MM.1S (cell line): ENCODE results near the gene DLAT.

Source experiments
- EZH2 ChIP-seq: fragments of 300-600 bp; sonication (generic); optimal IDR thresholded peaks from 2 replicates; pipeline ENCODE3; 2017; ENCODE audit warnings: low read depth, mild to moderate bottlenecking, antibody characterized with exemption, low read length, mixed read lengths
- TF ChIP-seq, protein P1 (sequence below): fragments of 300-600 bp; sonication (generic); IDR thresholded peaks from 2 replicates; pipeline ENCODE4 v1.5.1; 2016; ENCODE audit warnings: antibody characterized with exemption, low read length, mixed read lengths

DNA sequence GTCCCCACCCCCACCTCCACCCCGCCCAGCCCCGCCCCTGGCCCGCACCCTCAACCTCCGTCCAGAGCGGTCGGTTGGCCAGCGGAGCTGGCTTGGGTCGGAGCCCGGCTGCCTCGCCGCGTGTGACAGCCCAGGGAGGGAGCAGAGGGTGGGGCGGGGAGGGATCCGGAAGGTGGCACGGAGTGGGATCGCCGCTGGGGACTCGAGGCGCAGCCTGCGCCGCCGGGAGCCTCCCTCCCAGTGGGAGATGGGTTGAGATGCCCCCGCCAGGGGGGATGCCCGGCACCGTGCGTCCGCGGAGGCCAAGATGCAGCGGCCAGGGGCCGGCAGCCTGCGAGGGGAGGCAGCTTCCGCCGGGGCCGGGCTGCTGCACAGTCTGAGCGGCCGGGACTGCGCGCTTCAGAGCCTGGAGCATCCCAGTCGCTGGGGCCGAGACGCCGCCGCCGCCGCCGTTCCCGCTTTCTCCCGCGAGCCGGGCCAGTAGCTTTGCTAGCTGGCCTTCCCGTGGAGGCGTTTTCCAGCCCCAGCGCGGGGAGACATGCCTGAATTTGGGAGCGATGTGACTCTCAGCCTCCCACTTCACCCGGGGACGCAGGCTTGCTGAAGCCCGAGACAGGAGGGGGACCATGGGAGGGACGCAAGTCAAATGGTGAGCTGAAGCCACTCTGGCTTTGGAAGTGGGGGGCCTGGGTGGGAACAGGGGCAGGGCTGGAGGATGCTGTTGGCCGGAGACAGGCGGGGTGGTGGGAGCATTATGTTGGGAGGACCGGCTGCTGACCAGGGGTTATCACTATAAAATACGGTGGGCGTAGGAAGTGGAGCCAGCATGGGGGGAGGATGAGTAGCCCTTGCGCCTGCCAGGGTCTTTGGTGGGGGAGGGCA, 47.8 kb upstream of the DLAT start:
- TF ChIP-seq, protein P1, sequence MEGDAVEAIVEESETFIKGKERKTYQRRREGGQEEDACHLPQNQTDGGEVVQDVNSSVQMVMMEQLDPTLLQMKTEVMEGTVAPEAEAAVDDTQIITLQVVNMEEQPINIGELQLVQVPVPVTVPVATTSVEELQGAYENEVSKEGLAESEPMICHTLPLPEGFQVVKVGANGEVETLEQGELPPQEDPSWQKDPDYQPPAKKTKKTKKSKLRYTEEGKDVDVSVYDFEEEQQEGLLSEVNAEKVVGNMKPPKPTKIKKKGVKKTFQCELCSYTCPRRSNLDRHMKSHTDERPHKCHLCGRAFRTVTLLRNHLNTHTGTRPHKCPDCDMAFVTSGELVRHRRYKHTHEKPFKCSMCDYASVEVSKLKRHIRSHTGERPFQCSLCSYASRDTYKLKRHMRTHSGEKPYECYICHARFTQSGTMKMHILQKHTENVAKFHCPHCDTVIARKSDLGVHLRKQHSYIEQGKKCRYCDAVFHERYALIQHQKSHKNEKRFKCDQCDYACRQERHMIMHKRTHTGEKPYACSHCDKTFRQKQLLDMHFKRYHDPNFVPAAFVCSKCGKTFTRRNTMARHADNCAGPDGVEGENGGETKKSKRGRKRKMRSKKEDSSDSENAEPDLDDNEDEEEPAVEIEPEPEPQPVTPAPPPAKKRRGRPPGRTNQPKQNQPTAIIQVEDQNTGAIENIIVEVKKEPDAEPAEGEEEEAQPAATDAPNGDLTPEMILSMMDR: no peak
- TF ChIP-seq EZH2: no peak
